SK-N-DZ (cell line): ENCODE data around the gene PPP1R14D.

Experiments used
- DNase-seq: peaks from one replicate; pipeline ENCODE4 v3.0.0-alpha.2; 2015; ENCODE audit warnings: low spot score

The PPP1R14D gene

DNA sequence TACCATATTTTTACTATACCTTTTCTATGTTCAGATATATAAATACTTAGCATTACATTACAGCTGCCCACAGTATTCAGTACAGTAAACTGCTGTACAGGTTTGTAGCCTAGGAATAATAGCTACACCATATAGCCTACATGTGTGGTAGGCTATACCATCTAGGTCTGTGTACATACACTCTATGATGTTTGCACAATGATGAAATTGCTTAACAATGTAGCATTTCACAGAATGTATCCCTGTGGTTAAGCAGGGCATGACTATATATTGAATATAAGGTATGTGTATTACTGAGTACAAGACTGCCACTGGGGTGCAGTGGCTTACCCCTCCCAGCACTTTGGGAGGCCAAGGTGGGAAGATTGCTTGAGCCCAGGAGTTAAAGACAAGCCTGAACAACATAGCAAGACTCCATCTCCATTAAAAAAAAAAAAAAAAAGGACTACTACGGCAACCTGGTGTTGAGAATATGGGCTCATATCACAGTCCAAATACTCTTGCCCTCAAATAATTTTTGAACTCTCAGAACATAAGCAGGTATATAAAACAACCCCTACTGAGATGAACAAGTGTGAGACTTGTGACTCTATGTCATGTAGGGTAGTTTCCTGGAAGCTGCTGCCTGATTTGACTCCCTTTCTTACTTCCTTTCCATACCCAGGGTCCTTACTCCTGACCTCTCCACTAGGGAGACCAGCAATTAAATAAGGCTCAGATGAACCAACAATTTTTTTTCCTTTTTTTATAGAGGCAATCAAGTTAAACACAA is 4.8 kb downstream of the PPP1R14D start:
- DNase-seq: no peak

DNA sequence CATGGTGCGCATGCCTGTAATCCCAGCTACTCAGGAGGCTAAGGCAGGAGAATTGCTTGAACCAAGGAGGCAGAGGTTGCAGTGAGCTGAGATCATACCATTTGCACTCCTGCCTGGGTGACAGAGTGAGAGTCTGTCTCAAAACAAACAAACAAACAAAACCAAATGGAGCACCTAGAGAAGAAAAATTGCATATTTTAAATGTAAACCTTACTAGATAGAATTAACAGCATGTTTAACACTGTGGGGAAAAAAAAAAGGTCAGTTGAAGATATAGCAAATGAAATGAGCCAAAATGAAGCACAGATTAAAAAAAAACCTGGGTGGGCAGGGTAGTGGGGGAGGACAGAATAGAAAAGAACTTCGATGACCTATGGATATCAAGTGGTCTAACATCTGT is 7.3 kb downstream of the PPP1R14D start:
- DNase-seq: no peak

GRCh38 chr15:40819048-40819447 is 9.5 kb downstream of the PPP1R14D start:
- DNase-seq: no peak

- no peak for DNase-seq
These were observed 13.3 kb downstream of the PPP1R14D start for GRCh38 chr15:40815042-40815698.

DNA sequence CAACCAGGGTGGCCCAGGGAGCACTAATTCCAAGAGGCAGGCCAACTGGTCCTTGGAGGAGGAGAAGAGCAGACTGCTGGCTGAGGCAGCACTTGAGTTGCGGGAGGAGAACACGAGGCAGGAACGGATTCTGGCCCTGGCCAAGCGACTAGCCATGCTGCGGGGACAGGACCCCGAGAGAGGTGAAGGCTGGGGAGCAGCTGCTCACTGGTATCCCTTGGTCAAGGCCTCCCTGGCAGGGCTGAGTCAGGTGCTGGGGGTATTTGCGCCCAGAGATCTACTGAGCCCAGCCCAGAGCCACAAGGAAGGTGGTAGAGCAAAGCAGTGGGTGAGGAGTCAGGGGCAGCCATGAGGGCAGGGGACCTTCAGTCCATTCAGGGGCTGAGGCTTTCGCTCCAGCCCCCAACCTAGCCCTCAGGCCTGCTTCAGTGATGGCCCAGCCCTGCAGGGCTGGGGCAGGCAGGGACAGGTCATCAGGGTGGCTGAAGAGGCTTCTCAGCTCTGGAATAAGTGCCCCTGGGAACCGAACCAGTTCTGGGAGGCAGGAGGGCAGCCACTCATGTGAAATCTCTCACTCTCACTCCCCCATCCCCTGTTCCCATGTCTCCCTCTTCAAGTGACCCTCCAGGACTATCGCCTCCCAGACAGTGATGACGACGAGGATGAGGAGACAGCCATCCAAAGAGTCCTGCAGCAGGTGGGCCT is 15.6 kb downstream of the PPP1R14D start:
- DNase-seq: no peak

GRCh38 chr15:40808861-40809450 is 19.6 kb downstream of the PPP1R14D start:
- DNase-seq: no peak

- DNase-seq: no peak
These were observed 20.5 kb downstream of the PPP1R14D start for GRCh38 chr15:40807888-40808461.

- peak; percentile 99 for DNase-seq
These were observed 21.2 kb downstream of the PPP1R14D start, which contains the start of the genes DNAJC17 and ZFYVE19 for GRCh38 chr15:40807028-40807887. DNAJC17 (minus strand) TSS chr15:40807473; CDS start chr15:40807446, 27 bp downstream. ZFYVE19 (plus strand) TSS chr15:40807089; CDS start chr15:40807590, 501 bp downstream.

DNA sequence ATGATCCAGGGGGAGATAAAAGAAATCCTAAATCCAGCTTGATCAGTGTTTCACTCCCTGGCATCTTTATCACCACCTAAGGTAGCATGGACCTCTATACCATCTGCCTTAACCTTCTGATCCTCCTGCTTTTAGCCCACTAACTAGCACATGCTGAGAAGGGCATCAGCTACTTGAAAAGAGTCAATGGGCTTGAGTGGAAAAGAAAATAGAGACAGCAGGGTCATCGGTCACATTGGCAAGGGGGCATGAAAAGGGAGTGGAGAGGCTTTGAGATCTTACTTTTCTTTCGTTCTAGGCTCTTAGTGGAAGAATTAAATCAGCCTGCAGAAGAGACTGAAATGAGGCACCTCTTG is 21.9 kb downstream of the PPP1R14D start:
- no peak for DNase-seq

DNA sequence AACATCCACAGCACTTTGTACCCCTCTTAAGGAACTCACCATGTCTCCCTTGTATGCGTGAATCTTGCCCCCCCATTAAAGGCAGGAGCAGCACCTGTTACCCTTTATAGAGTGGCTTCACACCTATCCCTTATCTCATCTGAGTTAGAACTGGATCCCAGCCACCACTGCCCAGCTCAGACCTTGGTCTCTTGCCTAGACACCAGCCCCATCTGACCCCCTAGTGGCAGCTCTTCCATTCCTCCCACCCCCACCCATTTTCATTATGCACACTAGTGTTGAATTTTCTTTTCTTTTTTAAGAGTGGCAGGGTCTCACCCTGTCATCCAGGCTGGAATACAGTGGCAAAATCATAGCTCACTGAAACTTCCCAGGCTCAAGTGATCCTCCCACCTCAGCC is 24.8 kb downstream of the PPP1R14D start:
- DNase-seq: no peak

GRCh38 chr15:40803076-40803475 is 25.4 kb downstream of the PPP1R14D start:
- DNase-seq: no peak

- no peak for DNase-seq
These were observed 29.0 kb downstream of the PPP1R14D start for GRCh38 chr15:40799523-40799922.

DNA sequence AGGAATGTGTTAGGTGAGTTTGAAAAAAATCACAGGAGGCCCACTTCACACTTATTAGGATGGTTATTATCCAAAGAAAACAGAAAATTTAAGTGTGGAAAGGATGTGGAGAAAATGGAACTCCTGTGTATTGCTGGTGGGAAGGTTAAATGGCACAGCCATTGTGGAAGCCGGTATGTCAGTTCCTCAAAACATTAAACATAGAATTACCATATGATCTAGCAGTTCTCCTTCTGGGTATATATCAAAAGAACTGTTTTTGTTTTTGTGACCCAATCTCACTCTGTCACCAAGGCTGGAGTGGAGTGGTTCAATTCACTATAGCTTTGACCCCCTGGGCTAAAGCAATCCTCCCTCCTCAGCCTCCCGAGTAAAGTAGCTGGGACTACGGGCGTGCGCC is 32.0 kb downstream of the PPP1R14D start:
- DNase-seq: no peak

- DNase-seq: no peak
These were observed 32.5 kb downstream of the PPP1R14D start for GRCh38 chr15:40796041-40796440.

- no peak for DNase-seq
These were observed 35.1 kb downstream of the PPP1R14D start for GRCh38 chr15:40793216-40793989.

GRCh38 chr15:40792394-40792793 is 36.1 kb downstream of the PPP1R14D start:
- no peak for DNase-seq

GRCh38 chr15:40790718-40791117 is 37.8 kb downstream of the PPP1R14D start:
- no peak for DNase-seq

DNA sequence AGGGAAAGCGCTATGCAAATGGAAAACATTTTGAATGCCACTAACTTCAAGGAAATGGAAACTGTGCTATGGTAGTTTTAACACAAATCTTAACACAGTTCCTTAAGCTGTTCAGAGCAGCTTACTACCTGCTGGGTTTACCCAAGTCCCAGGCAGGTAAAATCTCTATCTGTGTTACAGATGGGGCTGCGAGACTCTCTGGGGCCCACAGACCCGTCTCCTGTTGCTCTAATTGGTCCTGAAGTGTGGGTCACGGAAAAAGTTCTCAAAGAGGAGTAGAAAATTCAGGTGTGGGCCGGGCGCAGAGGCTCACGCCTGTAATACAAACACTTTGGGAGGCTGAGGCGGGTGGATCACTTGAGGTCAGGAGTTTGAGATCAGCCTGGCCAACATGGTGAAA is 38.5 kb downstream of the PPP1R14D start:
- DNase-seq: no peak

DNA sequence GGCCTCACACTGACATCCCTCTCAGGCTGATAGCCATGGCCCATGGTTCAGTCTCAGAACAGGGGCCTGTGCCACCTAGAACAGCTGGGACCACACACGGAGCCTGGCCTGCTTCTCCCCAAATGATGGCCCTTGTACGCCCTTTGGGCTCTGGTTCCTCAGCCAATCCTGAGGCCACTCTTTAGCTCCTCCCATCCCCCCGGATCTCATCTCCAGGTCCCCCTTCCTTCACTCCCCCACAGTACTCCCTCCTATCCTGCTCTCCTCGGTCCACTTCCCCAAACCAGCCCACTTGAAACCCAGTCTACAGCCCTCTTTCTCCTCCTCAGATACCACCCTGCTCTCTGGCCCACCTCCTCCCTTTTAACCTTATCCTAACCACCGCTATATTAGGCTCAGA is 39.4 kb downstream of the PPP1R14D start:
- no peak for DNase-seq

- DNase-seq: no peak
These were observed 40.5 kb downstream of the PPP1R14D start for GRCh38 chr15:40787991-40788390.
